GM23338 (cell line): ENCODE measurements around the gene TIMM29. TPM values are rescaled to one million over a fixed set of nuclear protein-coding genes. Genes with fewer than 3 reads are reported as not detected.
A peak's percentile ranks its signal among the peaks of the same experiment; 100 is the strongest.

Source experiments
- ATAC-seq: fragments of 200-7000 bp; cut with Tn5 transposase; 3 replicates; pipeline ENCODE4 v1.9.1; 2020
- DNase-seq: peaks from one replicate; pipeline ENCODE4 v3.0.0-alpha.2; 2015; ENCODE audit warnings: low spot score
- H2AFZ ChIP-seq: fragments of 200-600 bp; sonication (generic); 2 replicates; pipeline ENCODE4 v1.8.0; 2016; ENCODE audit warnings: antibody characterized with exemption, mild to moderate bottlenecking, moderate library complexity
- H3F3A ChIP-seq: fragments of 200-600 bp; sonication (generic); replicated peaks from 2 replicates; pipeline ENCODE4 v1.8.0; 2017; ENCODE audit warnings: antibody characterized with exemption, mixed run types, low read depth
- H3K27ac ChIP-seq: fragments of 200-600 bp; sonication (generic); 2 replicates; pipeline ENCODE4 v1.6.1; 2016; ENCODE audit warnings: low read depth
- H3K27me3 ChIP-seq: fragments of 200-600 bp; sonication (generic); 2 replicates; pipeline ENCODE4 v1.8.0; 2016; ENCODE audit warnings: mild to moderate bottlenecking, mixed run types, moderate library complexity; ENCODE audit not compliant: insufficient read depth
- H3K36me3 ChIP-seq: fragments of 200-600 bp; sonication (generic); 2 replicates; pipeline ENCODE4 v1.8.0; 2016; ENCODE audit warnings: mild to moderate bottlenecking; ENCODE audit not compliant: insufficient read depth
- H3K4me1 ChIP-seq: fragments of 200-600 bp; sonication (generic); 2 replicates; pipeline ENCODE4 v1.8.0; 2016; ENCODE audit warnings: mild to moderate bottlenecking, moderate library complexity; ENCODE audit not compliant: insufficient read depth
- H3K4me2 ChIP-seq: fragments of 200-600 bp; sonication (generic); 2 replicates; pipeline ENCODE4 v1.7.1; 2017; ENCODE audit warnings: mixed run types
- H3K4me3 ChIP-seq: fragments of 200-600 bp; sonication (generic); 2 replicates; pipeline ENCODE4 v1.6.1; 2016; ENCODE audit warnings: mixed run types
- H3K79me2 ChIP-seq: fragments of 200-600 bp; sonication (generic); replicated peaks from 2 replicates; pipeline ENCODE4 v1.8.0; 2017; ENCODE audit warnings: mild to moderate bottlenecking; ENCODE audit not compliant: insufficient read depth
- H3K9me2 ChIP-seq: fragments of 200-600 bp; sonication (generic); 2 replicates; pipeline ENCODE4 v1.8.0; 2017; ENCODE audit not compliant: insufficient read depth
- H4K20me1 ChIP-seq: fragments of 200-600 bp; sonication (generic); replicated peaks from 2 replicates; pipeline ENCODE4 v1.8.0; 2017; ENCODE audit warnings: mild to moderate bottlenecking; ENCODE audit not compliant: insufficient read depth
- H3K27ac Mint-ChIP-seq: 2 replicates; pipeline ENCODE4 v1.8.0; 2020; ENCODE audit warnings: inconsistent platforms, mild to moderate bottlenecking, moderate library complexity, mixed read lengths
- H3K27me3 Mint-ChIP-seq: 3 replicates; pipeline ENCODE4 v1.8.0; 2022; ENCODE audit warnings: low read depth, mild to moderate bottlenecking, moderate library complexity, mixed read lengths, inconsistent platforms; ENCODE audit not compliant: insufficient read depth, poor library complexity
- H3K36me3 Mint-ChIP-seq: 3 replicates; pipeline ENCODE4 v1.8.0; 2021; ENCODE audit warnings: low read depth, mild to moderate bottlenecking, inconsistent platforms, moderate library complexity, mixed read lengths
- H3K4me1 Mint-ChIP-seq: 3 replicates; pipeline ENCODE4 v1.8.0; 2020; ENCODE audit warnings: mild to moderate bottlenecking, inconsistent platforms, mixed read lengths
- H3K4me3 Mint-ChIP-seq: 3 replicates; pipeline ENCODE4 v1.8.0; 2021; ENCODE audit warnings: moderate library complexity, mild to moderate bottlenecking, inconsistent platforms, mixed read lengths
- H3K9me3 Mint-ChIP-seq: 3 replicates; pipeline ENCODE4 v1.8.0; 2020; ENCODE audit warnings: moderate library complexity, mild to moderate bottlenecking, inconsistent platforms, mixed read lengths
- CREB1 ChIP-seq: fragments of 250-450 bp; sonication (Bioruptor Pico); IDR thresholded peaks from 2 replicates; pipeline ENCODE4 v1.5.0; 2020; ENCODE audit warnings: low read depth, mild to moderate bottlenecking, moderate library complexity
- ETS1 ChIP-seq: IDR thresholded peaks from 2 replicates; pipeline ENCODE4 v1.6.1; 2016; ENCODE audit warnings: antibody characterized with exemption
- EZH2 ChIP-seq: fragments of 200-600 bp; sonication (generic); IDR thresholded peaks from one replicate; pipeline ENCODE4 v1.8.0; 2017; ENCODE audit warnings: antibody characterized with exemption, mild to moderate bottlenecking, low read depth; ENCODE audit not compliant: unreplicated experiment
- EZH2phosphoT487 ChIP-seq: fragments of 200-600 bp; sonication (generic); IDR thresholded peaks from one replicate; pipeline ENCODE4 v1.8.1; 2018; ENCODE audit warnings: antibody characterized with exemption; ENCODE audit not compliant: unreplicated experiment
- JUNB ChIP-seq: IDR thresholded peaks from one replicate; pipeline ENCODE4 v1.6.1; 2016; ENCODE audit warnings: antibody characterized with exemption; ENCODE audit not compliant: unreplicated experiment
- NANOG ChIP-seq: IDR thresholded peaks from 2 replicates; pipeline ENCODE4 v1.6.1; 2016; ENCODE audit warnings: antibody characterized with exemption, borderline replicate concordance
- POLR2AphosphoS5 ChIP-seq: IDR thresholded peaks from 2 replicates; pipeline ENCODE4 v1.6.1; 2016; ENCODE audit warnings: antibody characterized with exemption, low read depth
- REST ChIP-seq: IDR thresholded peaks from one replicate; pipeline ENCODE4 v1.6.1; 2018; ENCODE audit warnings: antibody characterized with exemption; ENCODE audit not compliant: unreplicated experiment
- STAT1 ChIP-seq: IDR thresholded peaks from one replicate; pipeline ENCODE4 v1.6.1; 2016; ENCODE audit warnings: antibody characterized with exemption; ENCODE audit not compliant: unreplicated experiment
- ZNF114 ChIP-seq: fragments of 250-450 bp; sonication (Bioruptor Pico); IDR thresholded peaks from 2 replicates; pipeline ENCODE4 v1.5.0; 2020; ENCODE audit warnings: mild to moderate bottlenecking, moderate library complexity
- ZNF331 ChIP-seq: fragments of 250-450 bp; sonication (Bioruptor Pico); IDR thresholded peaks from 2 replicates; pipeline ENCODE4 v1.5.0; 2020; ENCODE audit warnings: low read depth, mild to moderate bottlenecking, moderate library complexity
- ZNF462 ChIP-seq: fragments of 250-450 bp; sonication (Bioruptor Pico); IDR thresholded peaks from 2 replicates; pipeline ENCODE4 v1.5.0; 2020; ENCODE audit warnings: mild to moderate bottlenecking, moderate library complexity
- long read RNA-seq: library from polyadenylated mRNA; unstranded; transcript quantifications from one replicate; pipeline ENCODE4 v2.0.0, GENCODE V29; 2020; ENCODE audit not compliant: unreplicated experiment
- polyA plus RNA-seq: library from polyadenylated mRNA; unstranded; fragments of >200 nt; fragmentation: Nextera tagmentation; extraction: Ambion mirVana; gene quantifications from 2 replicates; pipeline ENCODE4 v1.2.1, GENCODE V29; 2016
- total RNA-seq: library from RNA; depleted of rRNA; stranded (reverse); fragments of >200 nt; shearing (Covaris generic); gene quantifications from 2 replicates; pipeline ENCODE4 v1.2.3, GENCODE V29; 2014; rRNA removed
- TF ChIP-seq, protein P1 (sequence below), 2 experiments: fragments of 200-600 bp in 1 of 2; sonication (generic) in 1 of 2; conservative IDR thresholded peaks; 2 replicates each; pipeline versions ENCODE4 v1.5.1 to v1.6.1; 2016 to 2017; ENCODE audit warnings: antibody characterized with exemption in 2 of 2, low read depth in 2 of 2, mild to moderate bottlenecking in 2 of 2, moderate library complexity in 1 of 2

Gene TIMM29
- total RNA-seq (56.4 and 60.7 TPM in 2 replicates), polyA plus RNA-seq (23.7 and 24.1 TPM in 2 replicates)
- long read RNA-seq, transcript TIMM29-201 (2 exons, 1,425 nt): major isoform, 34 of 34 reads
- long read RNA-seq, partial matches to known transcripts: 0 of 34 reads
- long read RNA-seq, other reads (novel, unspliced or antisense): 0 of 34 reads

- no peak within 1 kb of the TSS for H3K27ac ChIP-seq
- H3K9me3 Mint-ChIP-seq: no peaks in the 10 kb centered on the region; the same call in 2 of the 3 replicates
- peaks cover 21% of the 10 kb centered on the region for H3K27me3 Mint-ChIP-seq
- H3F3A ChIP-seq: peaks cover 12% of the 10 kb centered on the region
- peaks cover 35% of the 10 kb centered on the region for H3K79me2 ChIP-seq
- TF ChIP-seq JUNB (no peak), POLR2AphosphoS5 (peak; percentile 80), ETS1 (peak; percentile 83), ZNF462 (CRISPR knock-in tag) (no peak), EZH2phosphoT487 (no peak), REST (no peak), ZNF114 (no peak), EZH2 (no peak), CREB1 (peak; percentile 86), ZNF331 (CRISPR knock-in tag) (no peak), STAT1 (no peak), NANOG (no peak)
- TF ChIP-seq, protein P1, sequence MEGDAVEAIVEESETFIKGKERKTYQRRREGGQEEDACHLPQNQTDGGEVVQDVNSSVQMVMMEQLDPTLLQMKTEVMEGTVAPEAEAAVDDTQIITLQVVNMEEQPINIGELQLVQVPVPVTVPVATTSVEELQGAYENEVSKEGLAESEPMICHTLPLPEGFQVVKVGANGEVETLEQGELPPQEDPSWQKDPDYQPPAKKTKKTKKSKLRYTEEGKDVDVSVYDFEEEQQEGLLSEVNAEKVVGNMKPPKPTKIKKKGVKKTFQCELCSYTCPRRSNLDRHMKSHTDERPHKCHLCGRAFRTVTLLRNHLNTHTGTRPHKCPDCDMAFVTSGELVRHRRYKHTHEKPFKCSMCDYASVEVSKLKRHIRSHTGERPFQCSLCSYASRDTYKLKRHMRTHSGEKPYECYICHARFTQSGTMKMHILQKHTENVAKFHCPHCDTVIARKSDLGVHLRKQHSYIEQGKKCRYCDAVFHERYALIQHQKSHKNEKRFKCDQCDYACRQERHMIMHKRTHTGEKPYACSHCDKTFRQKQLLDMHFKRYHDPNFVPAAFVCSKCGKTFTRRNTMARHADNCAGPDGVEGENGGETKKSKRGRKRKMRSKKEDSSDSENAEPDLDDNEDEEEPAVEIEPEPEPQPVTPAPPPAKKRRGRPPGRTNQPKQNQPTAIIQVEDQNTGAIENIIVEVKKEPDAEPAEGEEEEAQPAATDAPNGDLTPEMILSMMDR (conservative IDR thresholded peaks at IDR 0.05; ENCODE audit: low read depth in 2 of 2): no peak
- DNase-seq: peak; percentile 99
- no peaks in the 10 kb centered on the region; the same call in none of the 2 replicates for H3K36me3 ChIP-seq
- H3K36me3 Mint-ChIP-seq: peaks cover 28% of the 10 kb centered on the region
- peak; percentile 90 for ATAC-seq
- peaks cover 7% of the 10 kb centered on the region; the same call in 2 of the 3 replicates for H3K4me1 Mint-ChIP-seq
- H3K9me2 ChIP-seq: no peaks in the 10 kb centered on the region
- peaks cover 12% of the 10 kb centered on the region for H4K20me1 ChIP-seq
- peak within 1 kb of the TSS; percentile 95 for H3K4me2 ChIP-seq
- peak within 1 kb of the TSS; percentile 80 for H3K4me3 ChIP-seq
- peak within 1 kb of the TSS; percentile 88 for H3K4me3 Mint-ChIP-seq
- peak within 1 kb of the TSS; percentile 43; the same call in 1 of the 2 replicates for H2AFZ ChIP-seq
- H3K27ac Mint-ChIP-seq: no peak within 1 kb of the TSS; the same call in 1 of the 2 replicates
- peaks cover 7% of the 10 kb centered on the region for H3K4me1 ChIP-seq
- no peaks in the 10 kb centered on the region for H3K27me3 ChIP-seq
These were observed at the start of gene TIMM29, which contains the start of gene YIPF2 for GRCh38 chr19:10928563-10929401. TIMM29 (plus strand) TSS chr19:10928811; CDS start chr19:10928823, 12 bp downstream. YIPF2 (minus strand) TSS chr19:10928639; CDS start chr19:10928410, 229 bp downstream.
